ENCODE measurements around the gene PRIM2.
"Not testable (repeated sequence)": the region's sequence is repeated elsewhere in the genome, so short reads cannot be mapped to it uniquely, and the experiment has no call there.

DNA sequence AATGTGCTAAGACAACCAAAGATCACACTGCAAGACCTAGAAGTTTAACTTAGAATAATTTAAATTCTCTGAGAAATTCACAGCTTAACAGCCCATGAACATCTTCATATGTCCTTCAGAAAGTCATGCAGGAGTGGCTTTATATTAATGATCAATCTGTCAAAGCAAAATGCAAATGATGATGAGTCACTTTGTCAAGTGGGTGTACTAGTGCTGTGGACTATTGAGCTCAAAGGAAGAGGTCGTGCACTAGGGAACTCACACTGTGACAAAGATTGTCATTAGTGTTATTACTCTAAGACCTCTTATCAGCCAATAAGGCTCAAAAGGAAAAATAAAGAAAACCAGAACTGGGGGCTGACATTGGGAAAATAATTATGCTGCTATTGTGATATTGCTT lies 343.5 kb downstream of the PRIM2 start:
- TF ChIP-seq, protein P1, sequence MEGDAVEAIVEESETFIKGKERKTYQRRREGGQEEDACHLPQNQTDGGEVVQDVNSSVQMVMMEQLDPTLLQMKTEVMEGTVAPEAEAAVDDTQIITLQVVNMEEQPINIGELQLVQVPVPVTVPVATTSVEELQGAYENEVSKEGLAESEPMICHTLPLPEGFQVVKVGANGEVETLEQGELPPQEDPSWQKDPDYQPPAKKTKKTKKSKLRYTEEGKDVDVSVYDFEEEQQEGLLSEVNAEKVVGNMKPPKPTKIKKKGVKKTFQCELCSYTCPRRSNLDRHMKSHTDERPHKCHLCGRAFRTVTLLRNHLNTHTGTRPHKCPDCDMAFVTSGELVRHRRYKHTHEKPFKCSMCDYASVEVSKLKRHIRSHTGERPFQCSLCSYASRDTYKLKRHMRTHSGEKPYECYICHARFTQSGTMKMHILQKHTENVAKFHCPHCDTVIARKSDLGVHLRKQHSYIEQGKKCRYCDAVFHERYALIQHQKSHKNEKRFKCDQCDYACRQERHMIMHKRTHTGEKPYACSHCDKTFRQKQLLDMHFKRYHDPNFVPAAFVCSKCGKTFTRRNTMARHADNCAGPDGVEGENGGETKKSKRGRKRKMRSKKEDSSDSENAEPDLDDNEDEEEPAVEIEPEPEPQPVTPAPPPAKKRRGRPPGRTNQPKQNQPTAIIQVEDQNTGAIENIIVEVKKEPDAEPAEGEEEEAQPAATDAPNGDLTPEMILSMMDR (IDR thresholded peaks at IDR 0.05), result not testable (repeated sequence)
- not testable (repeated sequence) for TF ChIP-seq EP300 (IDR thresholded peaks at IDR 0.05)
